AG20443 (cell line): ENCODE results near the gene HNRNPU.

Source experiments
- DNase-seq: peaks from one replicate; pipeline ENCODE4 v3.0.0; 2012; ENCODE audit warnings: low spot score, mixed read lengths

The HNRNPU gene

DNA sequence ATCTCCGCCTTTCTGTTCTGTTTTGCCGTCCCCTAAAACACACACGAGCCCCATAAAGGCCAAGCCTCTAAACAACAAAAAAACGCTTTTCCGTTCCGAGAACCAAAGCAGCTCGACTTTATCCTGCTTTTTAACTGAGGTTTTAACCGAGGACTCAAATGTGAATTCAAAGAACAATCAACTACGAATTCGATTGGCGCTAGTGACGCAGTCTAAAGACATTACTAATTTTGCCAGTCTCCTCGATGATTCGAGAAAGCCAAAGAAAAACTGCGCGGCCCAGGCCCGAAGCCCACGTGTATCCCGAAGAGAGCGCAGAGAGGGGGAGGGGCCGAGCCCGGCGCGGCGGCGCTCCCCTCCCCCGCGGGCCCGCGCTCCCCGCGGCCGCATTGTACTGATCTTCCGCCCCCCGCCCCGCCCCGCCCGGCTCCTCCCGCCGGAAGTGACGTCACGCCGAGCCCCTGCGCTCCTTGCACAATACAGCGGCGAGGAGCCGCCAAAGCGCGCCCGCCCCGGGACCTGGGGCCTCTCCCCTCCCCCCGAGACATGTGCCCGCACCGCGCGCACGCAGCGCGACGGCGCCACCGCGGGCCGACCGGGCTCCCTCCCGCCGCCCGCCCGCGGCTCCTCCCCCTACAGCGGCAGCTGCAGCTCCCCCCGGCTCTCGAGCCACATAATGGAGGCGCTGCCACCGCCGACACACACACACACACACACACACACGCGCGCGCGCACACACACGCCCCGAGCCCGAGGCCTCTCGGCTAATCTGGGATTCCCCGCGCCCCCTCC is 1.4 kb downstream of the HNRNPU start:
- peak; percentile 96 for DNase-seq

GRCh38 chr1:244862354-244862698 is 2.0 kb downstream of the HNRNPU start:
- DNase-seq, result no peak

GRCh38 chr1:244861683-244862082 is 2.7 kb downstream of the HNRNPU start:
- DNase-seq, result no peak

- DNase-seq, result no peak
Observed at GRCh38 chr1:244860914-244861610, 3.3 kb downstream of the HNRNPU start.

DNA sequence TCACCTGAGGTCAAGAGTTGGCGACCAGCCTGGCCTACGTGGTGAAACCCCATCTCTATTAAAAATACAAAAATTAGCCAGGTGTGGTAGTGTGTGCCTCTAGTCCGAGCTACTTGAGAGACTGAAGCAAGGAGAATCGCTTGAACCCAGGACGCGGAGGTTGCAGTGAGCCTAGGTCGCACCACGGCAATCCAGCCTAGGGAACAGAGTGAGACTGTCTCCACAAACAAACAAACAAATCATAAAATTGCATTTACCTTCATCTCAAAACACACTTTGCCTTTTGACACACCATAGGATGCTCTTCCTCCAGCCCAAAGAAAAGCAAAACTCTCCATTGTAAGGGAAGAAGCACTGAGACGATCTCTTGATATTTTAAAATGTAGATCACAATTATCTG is 4.3 kb downstream of the HNRNPU start:
- DNase-seq, result no peak

DNA sequence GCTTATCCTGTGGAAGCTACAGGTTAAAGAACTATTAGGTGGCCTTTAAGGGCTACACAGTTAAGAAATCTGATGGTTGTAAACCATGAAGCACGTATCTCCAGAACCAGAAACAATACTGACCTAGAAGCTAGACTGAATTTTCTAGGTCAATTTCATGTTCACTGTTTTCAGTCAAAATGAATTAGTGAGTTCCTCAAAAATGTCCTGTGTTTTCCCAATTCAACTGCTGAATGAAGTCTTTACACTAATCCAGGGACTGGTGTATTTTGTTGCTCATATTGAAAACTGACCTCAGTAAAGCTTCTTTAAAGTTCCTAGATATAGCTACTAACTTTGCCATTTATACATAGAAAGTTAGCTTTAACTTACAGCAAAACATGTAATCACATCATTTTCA is 6.0 kb downstream of the HNRNPU start:
- no peak for DNase-seq

DNA sequence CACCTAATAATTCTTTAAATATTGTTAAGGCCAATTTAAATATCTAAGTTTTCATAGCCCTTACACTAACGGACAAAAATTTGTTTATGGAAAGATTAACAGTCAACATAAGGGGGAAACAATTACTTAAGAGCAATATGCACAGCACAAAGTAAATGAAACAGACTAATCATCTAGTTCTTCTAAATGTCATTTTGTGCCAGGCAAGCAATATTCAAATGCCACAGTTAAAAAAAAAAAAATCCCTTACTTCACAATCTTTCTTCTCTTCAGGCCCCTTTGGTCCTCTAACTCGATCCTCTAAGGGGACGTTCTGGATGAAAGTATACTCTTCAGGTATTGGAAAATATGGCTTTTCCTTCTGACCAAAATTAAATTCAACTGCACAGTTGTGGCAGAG is 6.6 kb downstream of the HNRNPU start:
- DNase-seq, result no peak

DNA sequence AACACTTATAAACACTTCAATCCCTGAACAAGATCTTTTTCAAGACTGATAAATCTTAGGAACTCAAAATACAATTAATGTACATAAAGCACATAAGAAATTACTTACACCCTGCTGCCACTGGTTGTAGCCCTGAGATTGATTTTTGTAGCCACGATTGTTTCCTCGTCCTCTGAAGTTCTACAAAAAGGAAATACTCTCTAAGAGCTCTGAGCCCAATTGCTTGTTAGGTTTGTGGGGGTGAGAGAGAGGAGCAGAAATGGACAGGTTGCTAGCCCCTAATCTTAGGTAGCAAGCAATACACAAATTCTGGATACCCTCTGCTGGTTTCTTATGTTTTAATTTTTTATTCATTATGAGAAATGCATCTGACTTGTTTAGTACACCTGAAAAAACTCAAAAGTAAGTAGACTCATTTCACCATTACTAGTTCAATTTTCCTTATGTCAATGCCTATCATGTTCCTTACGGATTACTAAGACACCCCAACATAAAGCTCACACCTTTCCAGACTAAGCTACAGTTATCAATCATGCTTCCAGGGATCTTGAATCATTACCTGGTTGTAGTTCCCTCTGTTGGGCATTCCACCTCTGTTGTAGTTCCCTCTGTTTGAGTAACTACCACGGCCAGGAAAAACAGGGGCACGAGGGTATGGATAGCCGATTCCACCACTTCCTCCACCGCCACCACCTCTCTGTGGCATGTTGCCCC is 9.3 kb downstream of the HNRNPU start:
- no peak for DNase-seq

- DNase-seq, result no peak
Observed at GRCh38 chr1:244854166-244854565, 10.2 kb downstream of the HNRNPU start.

DNA sequence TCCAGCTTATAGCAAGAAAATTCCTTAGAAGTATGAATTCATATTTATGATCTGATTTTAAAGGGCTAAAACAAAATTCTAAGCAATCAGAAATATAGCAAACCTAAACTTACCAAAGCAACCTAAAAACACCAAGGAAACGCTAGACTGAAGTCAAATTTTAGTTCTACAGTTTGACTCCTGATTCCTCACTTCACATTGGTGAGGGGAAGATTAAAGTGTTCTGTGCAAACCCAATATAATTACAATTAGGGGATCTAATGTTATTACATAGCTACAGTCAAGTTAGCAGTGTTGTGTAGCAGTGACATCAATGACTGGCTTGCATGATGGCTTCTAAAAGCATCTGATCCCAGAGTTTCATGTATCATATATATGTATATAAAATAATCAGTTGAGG is 11.6 kb downstream of the HNRNPU start:
- DNase-seq, result no peak

DNA sequence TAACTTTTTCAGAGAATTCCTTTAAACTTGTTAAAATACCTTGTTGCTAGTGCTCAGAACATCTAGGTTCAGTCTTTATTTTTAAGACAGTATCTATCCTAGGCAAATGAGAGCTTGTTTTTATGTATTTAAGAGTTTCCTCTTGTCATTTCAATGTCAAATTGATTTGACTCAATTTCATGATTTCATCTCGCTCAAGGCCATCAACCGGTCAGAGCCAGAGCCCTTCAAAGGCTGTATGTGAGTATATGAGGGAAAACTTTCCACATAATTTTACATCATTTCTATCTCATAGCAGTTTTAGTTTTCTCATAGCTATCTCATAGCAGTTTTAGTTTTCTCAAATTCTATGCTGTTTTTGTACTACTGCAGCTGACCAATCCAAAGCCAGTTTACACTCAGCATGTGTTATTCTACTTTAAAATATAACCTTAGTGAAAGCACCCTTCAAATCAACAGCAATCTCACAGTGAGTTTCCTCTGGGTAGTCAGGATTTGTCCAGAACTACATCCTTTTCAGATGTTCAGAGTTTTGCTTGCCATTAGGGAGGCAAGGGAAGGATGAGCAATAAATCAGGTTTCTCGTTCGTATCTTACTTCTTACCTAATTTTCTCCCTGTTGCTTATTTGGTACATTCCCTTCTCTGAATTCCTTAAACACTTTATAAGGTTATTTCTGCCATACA is 12.7 kb downstream of the HNRNPU start:
- no peak for DNase-seq

- no peak for DNase-seq
Observed at GRCh38 chr1:244850896-244851295, 13.4 kb downstream of the HNRNPU start.

- no peak for DNase-seq
Observed at GRCh38 chr1:244850099-244850852, 14.1 kb downstream of the HNRNPU start.

GRCh38 chr1:244849189-244849866 is 15.0 kb downstream of the HNRNPU start:
- DNase-seq, result no peak

DNA sequence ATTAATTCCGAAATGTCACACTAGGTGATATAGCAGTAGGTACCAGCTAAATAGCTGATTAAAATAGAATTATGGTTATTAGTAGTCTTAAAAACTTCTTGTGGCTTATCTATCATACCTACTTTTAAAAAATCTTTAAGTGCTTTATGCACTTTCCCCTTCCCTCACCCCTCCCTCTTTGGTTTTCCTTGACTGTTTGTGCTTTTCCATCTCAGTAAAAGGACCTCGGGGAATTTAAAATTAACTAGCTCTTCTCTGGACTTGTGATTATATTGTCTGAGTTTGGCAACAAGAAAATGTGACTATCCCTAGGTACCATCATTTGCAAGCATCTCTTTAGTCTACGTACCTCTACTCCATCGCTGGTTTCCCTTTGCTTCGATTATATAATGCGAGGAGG is 17.7 kb downstream of the HNRNPU start:
- no peak for DNase-seq

GRCh38 chr1:244844155-244845121 is 19.9 kb downstream of the HNRNPU start:
- DNase-seq, result no peak

DNA sequence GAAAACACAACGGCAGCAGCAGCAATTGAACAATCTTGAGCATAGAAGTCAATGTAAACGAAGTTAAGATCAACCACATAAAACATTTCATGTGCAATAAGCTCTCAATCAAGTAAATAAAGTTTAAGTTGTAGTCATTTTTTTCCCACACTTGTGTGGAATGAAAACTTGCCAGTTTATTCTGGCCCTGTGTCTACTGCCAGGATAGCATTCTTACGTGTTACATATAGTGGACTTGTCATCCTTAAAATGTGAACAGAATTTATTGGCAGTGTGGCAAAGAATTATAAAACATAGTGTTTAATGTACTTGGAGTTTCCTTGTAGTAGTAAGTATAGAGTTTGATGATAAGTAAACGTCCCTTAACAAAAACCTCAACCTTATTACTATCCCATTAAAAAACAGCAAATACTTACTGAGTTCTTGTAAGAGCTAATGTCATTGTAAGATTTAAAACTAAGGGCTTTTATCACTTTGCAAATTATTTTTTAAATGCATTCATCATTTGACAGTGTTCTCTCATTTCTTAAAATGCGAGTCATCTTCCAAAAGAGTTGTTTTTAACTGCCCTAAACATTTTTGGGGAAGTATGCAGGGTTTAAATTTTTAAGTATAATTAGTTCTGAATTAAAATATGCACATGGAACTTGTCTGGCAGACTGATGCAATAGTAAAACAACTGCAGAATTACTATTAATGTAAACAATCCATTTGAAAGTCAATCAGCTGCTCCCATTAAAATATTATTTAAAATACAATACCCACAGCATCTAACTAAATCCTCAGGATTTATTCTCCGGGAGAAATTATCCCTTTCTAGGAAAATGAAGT is 21.0 kb downstream of the HNRNPU start:
- no peak for DNase-seq

- no peak for DNase-seq
Observed at GRCh38 chr1:244841273-244841927, 22.9 kb downstream of the HNRNPU start.
